Aorta (tissue), 5 donors: Measurements from ENCODE around the gene SGO2. TPM values are rescaled to one million over a fixed set of nuclear protein-coding genes. Genes with fewer than 3 reads are reported as not detected.
"Not testable (repeated sequence)": the region's sequence is repeated elsewhere in the genome, so short reads cannot be mapped to it uniquely, and the experiment has no call there.

Experiments
- ATAC-seq: fragments of 200-7000 bp; cut with Tn5 transposase; one replicate; pipeline ENCODE4 v1.9.1; 2022; ENCODE audit warnings: moderate library complexity; ENCODE audit not compliant: low FRiP score
- DNase-seq, 2 donors: peaks; one replicate each; pipeline ENCODE4 v3.0.0-alpha.2; 2020
- H3K27ac ChIP-seq, 2 donors: one replicate each; pipeline ENCODE4 v1.5.1; 2013; ENCODE audit warnings: low read length in 2 of 2, mild to moderate bottlenecking in 2 of 2, moderate library complexity in 2 of 2, control low read depth in 1 of 2, inconsistent platforms in 1 of 2, low read depth in 1 of 2
- H3K27me3 ChIP-seq, 2 donors: one replicate each; pipeline ENCODE4 v1.6.1; 2013; ENCODE audit warnings: control low read depth in 1 of 2, low read length in 1 of 2, mild to moderate bottlenecking in 1 of 2, moderate library complexity in 1 of 2; ENCODE audit not compliant: insufficient read depth in 2 of 2, control insufficient read depth in 1 of 2
- H3K36me3 ChIP-seq, 2 donors: one replicate each; pipeline ENCODE4 v1.6.1; 2013; ENCODE audit warnings: control low read depth in 1 of 2, low read length in 1 of 2, mild to moderate bottlenecking in 1 of 2; ENCODE audit not compliant: insufficient read depth in 2 of 2, control insufficient read depth in 1 of 2
- H3K4me1 ChIP-seq, 2 donors: one replicate each; pipeline ENCODE4 v1.6.1; 2013; ENCODE audit warnings: low read length in 2 of 2, control low read depth in 1 of 2, mild to moderate bottlenecking in 1 of 2, moderate library complexity in 1 of 2; ENCODE audit not compliant: insufficient read depth in 2 of 2, control insufficient read depth in 1 of 2
- H3K4me3 ChIP-seq, 2 donors: one replicate each; pipeline ENCODE4 v1.5.1; 2013; ENCODE audit warnings: low read length in 2 of 2, control low read depth in 1 of 2, mild to moderate bottlenecking in 1 of 2
- H3K9me3 ChIP-seq: one replicate; pipeline ENCODE4 v1.6.1; 2013; ENCODE audit warnings: mild to moderate bottlenecking, low read length; ENCODE audit not compliant: control insufficient read depth
- WGBS, 2 donors: extraction: QIAGEN DNeasy Blood & Tissue Kit; methylation state at CpG; one replicate each; pipeline ENCODE4 v1.1.7; 2013; 5-methylcytosine and 5-hydroxymethylcytosine counted together
- intact Hi-C, 2 donors: fragments of 100-400 bp; cut with DNase I; formaldehyde crosslinking; loops; one replicate each; pipeline versions ENCODE4 v1.14.2 to v1.15.0; 2022
- polyA plus RNA-seq, 2 donors: library from polyadenylated mRNA; stranded (reverse); fragments of 200-250 nt; gene quantifications; one replicate each; pipeline ENCODE4 v1.2.3, GENCODE V29; 2013
- total RNA-seq, 2 donors: library from RNA; stranded (reverse); fragmentation: NEBNext Ultra II Directional; extraction: Animal tissue kit (Norgen Biotek cat#: 25700); gene quantifications; one replicate each; pipeline ENCODE4 v1.2.1, GENCODE V29; 2021
- donor health status: healthy with polysubstance abuse.
- donor health status: Bipolar disorder and iron deficiency.
- donor health status: DM: no; HTN: no; CAD: no.
- donor health status: DM: no; HTN: no; CAD: no.
- donor health status: DM: yes; HTN: yes; CAD: no.

SGO2 gene
- total and polyA plus RNA-seq, 4 donors = 1.00 to 3.2 (median 1.5) TPM

DNA sequence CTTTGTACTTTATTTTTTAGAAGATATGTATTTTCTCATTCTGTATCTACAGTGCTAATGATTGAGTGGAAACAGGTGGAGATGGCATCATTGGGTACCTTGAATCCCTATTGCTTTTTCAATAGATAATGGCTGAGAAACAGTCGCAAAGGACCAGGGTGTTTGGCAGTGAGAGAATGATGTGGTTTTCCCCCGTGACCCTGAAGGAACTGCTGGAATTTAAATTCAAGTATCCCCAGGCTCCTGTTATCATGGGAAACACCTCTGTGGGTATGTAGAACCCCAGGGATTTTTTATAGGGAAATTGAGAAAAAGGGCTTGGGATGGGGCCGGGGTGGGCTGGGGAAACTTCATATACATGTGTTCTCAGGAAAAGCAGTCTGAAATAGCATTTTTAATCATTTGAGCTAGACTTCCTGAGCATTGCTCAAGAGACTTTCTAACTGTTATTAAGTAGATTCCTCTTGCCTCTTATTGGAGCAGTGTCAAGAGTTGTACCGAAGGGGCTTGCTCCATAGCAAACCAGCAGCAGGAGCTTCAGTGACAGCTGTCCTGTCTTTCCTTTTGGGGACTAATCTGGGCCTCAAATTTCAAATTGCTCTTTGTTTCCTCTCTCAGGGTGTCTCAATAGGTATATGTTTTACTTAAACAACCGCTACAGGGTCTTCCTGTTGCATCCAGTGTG is 78.7 kb downstream of the SGO2 start:
- no peak for ATAC-seq
- intact Hi-C loops = no loop called here
- no peaks in the 10 kb centered on the region for H3K36me3 ChIP-seq
- H3K4me3 ChIP-seq = no peak overlapping the region
- no peaks in the 10 kb centered on the region for H3K27me3 ChIP-seq
- DNase-seq = no peak
- H3K4me1 ChIP-seq = no peaks in the 10 kb centered on the region
- no peaks in the 10 kb centered on the region for H3K9me3 ChIP-seq
- WGBS, 2 donors = 64 to 72% methylated on average over 5 of the region's 5 CpGs
- no peak overlapping the region for H3K27ac ChIP-seq

- Histone ChIP-seq H3K4me1 (no peaks in the 10 kb centered on the region), H3K36me3 (no peaks in the 10 kb centered on the region), H3K9me3 (no peaks in the 10 kb centered on the region), H3K27me3 (no peaks in the 10 kb centered on the region), H3K27ac (no peak overlapping the region), H3K4me3 (no peak overlapping the region)
- ATAC-seq = peak; percentile 36
- WGBS, 2 donors = 63 to 81% methylated on average over 3 of the region's 3 CpGs
- no peak for DNase-seq
- intact Hi-C loops = no loop called here
Measured at GRCh38 chr2:200608341-200609027, 82.5 kb downstream of the SGO2 start.

GRCh38 chr2:200609028-200609614 is 83.1 kb downstream of the SGO2 start:
- no peaks in the 10 kb centered on the region for H3K27me3 ChIP-seq
- DNase-seq = peak in 1 of 2 donors; percentile 53
- H3K4me1 ChIP-seq = no peaks in the 10 kb centered on the region
- H3K27ac ChIP-seq = no peak overlapping the region
- peak; percentile 59 for ATAC-seq
- intact Hi-C loops = no loop called here
- H3K9me3 ChIP-seq = no peaks in the 10 kb centered on the region
- H3K36me3 ChIP-seq = no peaks in the 10 kb centered on the region
- H3K4me3 ChIP-seq = no peak overlapping the region

DNA sequence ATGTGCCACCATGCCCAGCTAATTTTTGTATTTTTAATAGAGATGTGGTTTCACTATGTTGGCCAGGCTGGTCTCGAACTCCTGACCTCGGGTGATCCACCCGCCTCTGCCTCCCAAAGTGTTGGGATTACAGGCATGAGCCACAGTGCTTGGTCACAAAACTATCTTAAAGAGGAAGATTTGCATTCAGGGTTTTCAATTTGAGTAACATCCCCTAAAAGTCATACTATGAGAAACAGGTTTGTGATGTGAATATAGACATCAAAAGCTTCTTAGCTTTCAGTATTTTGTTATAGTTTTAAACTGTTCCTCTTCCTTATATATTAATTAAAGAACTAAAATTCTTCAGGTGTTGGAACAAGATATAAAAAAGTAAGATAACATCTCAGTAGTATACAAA is 84.2 kb downstream of the SGO2 start:
- ATAC-seq, H3K4me1 ChIP-seq, H3K27me3 ChIP-seq, H3K27ac ChIP-seq, H3K4me3 ChIP-seq, H3K36me3 ChIP-seq, H3K9me3 ChIP-seq, intact Hi-C loops, DNase-seq: not testable (repeated sequence)
- 92 to 93% methylated on average over 3 of the region's 3 CpGs for WGBS, 2 donors

GRCh38 chr2:200613692-200614091 is 87.7 kb downstream of the SGO2 start:
- Histone ChIP-seq H3K36me3 (no peaks in the 10 kb centered on the region), H3K4me1 (no peaks in the 10 kb centered on the region), H3K27me3 (no peaks in the 10 kb centered on the region), H3K4me3 (no peak overlapping the region), H3K27ac (no peak overlapping the region), H3K9me3 (no peaks in the 10 kb centered on the region)
- DNase-seq (no peak), ATAC-seq (no peak)
- WGBS, 2 donors = 85 to 90% methylated on average over 4 of the region's 4 CpGs
- intact Hi-C loops = no loop called here

- intact Hi-C loops = no loop called here
- no peaks in the 10 kb centered on the region for H3K27me3 ChIP-seq
Measured at GRCh38 chr2:200614249-200614648, 88.2 kb downstream of the SGO2 start.

DNA sequence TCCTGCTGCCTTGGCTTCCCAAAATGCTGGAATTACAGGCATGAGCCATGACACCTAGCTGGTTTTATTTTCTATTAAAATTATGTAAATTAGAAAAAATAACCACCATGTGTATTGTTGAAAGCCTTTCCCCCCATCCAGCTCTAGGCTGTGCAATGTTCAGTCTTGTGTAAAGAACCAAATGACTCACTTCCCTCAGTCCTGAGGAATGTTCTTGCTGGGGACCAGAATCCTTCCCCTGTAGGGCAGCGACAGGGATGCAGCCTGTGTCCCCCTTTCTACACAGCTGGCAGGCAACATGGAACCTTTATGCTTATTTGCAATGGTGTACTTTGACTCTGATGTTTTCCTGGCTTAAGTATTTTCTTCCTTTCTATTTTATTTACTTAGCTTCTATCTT is 89.2 kb downstream of the SGO2 start:
- intact Hi-C loops = no loop called here
- no peaks in the 10 kb centered on the region for H3K27me3 ChIP-seq
- H3K4me1 ChIP-seq = no peaks in the 10 kb centered on the region
- ATAC-seq (no peak), DNase-seq (no peak)
- H3K27ac ChIP-seq = no peak overlapping the region
- no peak overlapping the region for H3K4me3 ChIP-seq
- 80 to 86% methylated on average over 1 of the region's 1 CpG for WGBS, 2 donors
- no peaks in the 10 kb centered on the region for H3K9me3 ChIP-seq
- H3K36me3 ChIP-seq = no peaks in the 10 kb centered on the region

More at GRCh38 chr2:200614249-200614648, 88.2 kb downstream of the SGO2 start:
- no peak for ATAC-seq
- Histone ChIP-seq H3K9me3 (no peaks in the 10 kb centered on the region), H3K4me3 (no peak overlapping the region), H3K4me1 (no peaks in the 10 kb centered on the region), H3K36me3 (no peaks in the 10 kb centered on the region), H3K27ac (no peak overlapping the region)
- WGBS, 2 donors = 63 to 71% methylated on average over 2 of the region's 2 CpGs
- DNase-seq = no peak

DNA sequence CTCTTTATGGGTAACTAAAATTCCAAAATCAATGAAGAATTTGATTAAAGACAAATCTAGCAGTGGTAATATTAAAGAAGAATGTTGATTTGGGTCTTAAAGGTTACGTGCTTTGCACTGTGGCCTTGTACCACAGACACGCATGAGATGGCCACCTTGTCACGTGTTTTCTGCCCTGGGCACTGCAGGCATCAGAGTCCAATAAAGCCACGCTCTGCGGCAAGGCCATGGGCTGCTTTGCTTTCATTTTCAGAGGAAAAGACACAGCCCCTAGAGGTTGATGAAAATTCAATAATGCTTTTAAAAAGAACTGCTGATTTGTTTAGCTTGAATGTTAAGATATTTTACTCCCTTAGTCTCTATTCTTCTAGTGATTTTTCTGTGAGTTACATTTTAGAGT is 90.2 kb downstream of the SGO2 start:
- WGBS, 2 donors = 71 to 81% methylated on average over 5 of the region's 5 CpGs

DNA sequence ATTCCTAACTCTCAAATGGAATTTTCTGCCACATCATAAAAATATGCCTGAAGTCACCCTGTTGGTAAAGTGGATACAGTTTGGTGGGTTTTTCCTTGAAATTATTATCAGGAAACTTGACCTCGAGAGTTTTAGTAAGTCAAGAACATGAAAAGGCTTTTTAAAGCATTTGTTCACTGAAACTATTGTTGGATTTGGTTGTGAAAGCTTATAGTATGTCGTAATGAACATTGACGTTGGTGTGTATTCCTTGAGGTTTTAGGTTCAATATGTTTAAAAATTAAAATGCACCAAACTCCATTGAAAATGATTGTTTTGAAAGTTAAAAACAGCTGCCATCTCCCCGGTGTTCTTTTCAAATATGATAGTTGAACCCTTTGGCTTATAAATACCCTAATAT is 90.6 kb downstream of the SGO2 start:
- ATAC-seq (no peak), DNase-seq (no peak)
- Histone ChIP-seq H3K4me1 (no peaks in the 10 kb centered on the region), H3K36me3 (no peaks in the 10 kb centered on the region), H3K27ac (no peak overlapping the region), H3K4me3 (no peak overlapping the region), H3K9me3 (no peaks in the 10 kb centered on the region), H3K27me3 (no peaks in the 10 kb centered on the region)
- intact Hi-C loops = no loop called here
- WGBS, 2 donors = 82 to 85% methylated on average over 4 of the region's 4 CpGs

More for the DNA sequence above, 90.2 kb downstream of the SGO2 start:
- Histone ChIP-seq H3K27ac (no peak overlapping the region), H3K4me1 (no peaks in the 10 kb centered on the region), H3K36me3 (no peaks in the 10 kb centered on the region), H3K4me3 (no peak overlapping the region), H3K9me3 (no peaks in the 10 kb centered on the region), H3K27me3 (no peaks in the 10 kb centered on the region)
- intact Hi-C loops = no loop called here
- DNase-seq = peak in 1 of 2 donors; percentile 51
- no peak for ATAC-seq
